BJ (cell line): Measurements from ENCODE around the gene CLRN3. TPM values are rescaled to one million over a fixed set of nuclear protein-coding genes. Genes with fewer than 3 reads are reported as not detected.

Source experiments
- CTCF ChIA-PET: fragments of 350-600 bp; formaldehyde crosslinking; extraction: SDS; loops from one replicate; lab custom pipeline; 2021; ENCODE audit warnings: antibody characterized with exemption, inconsistent platforms; lab: Yijun Ruan, JAX
- POLR2A ChIA-PET: fragments of 300-600 bp; sonication (Branson Sonifier 250); formaldehyde crosslinking; extraction: SDS; loops from one replicate; lab custom pipeline; 2021; ENCODE audit warnings: antibody characterized with exemption; lab: Charles Lee
- DNase-seq: peaks from one replicate; pipeline ENCODE4 v3.0.0-alpha.2; 2011; ENCODE audit warnings: low read depth
- H3K27me3 ChIP-seq: 2 replicates; pipeline ENCODE4 v1.6.0; 2011; ENCODE audit warnings: low read length; ENCODE audit not compliant: control insufficient read depth, insufficient read depth
- H3K36me3 ChIP-seq: 2 replicates; pipeline ENCODE4 v1.5.1; 2011; ENCODE audit warnings: low read length; ENCODE audit not compliant: control insufficient read depth, insufficient read depth
- H3K4me3 ChIP-seq: 2 replicates; pipeline ENCODE4 v1.5.1; 2011; ENCODE audit warnings: low read depth, mild to moderate bottlenecking, control low read depth, low read length
- CTCF ChIP-seq: IDR thresholded peaks from 2 replicates; pipeline ENCODE4 v1.5.1; 2011; ENCODE audit warnings: low read depth, mild to moderate bottlenecking, control low read depth, inconsistent platforms, low read length, moderate library complexity; ENCODE audit not compliant: insufficient read depth
- polyA plus RNA-seq: library from polyadenylated mRNA; depleted of rRNA; stranded (reverse); fragments of >200 nt; gene quantifications from 2 replicates; pipeline ENCODE4 v1.2.3, GENCODE V29; 2011

Gene CLRN3
- polyA plus RNA-seq, 1 experiment: not detected

- H3K4me3 ChIP-seq: no peak overlapping the region
- TF ChIP-seq CTCF: no peak
- H3K36me3 ChIP-seq: no peaks in the 10 kb centered on the region
- no peaks in the 10 kb centered on the region for H3K27me3 ChIP-seq
- no peak for DNase-seq
- ChIA-PET CTCF (no interaction called here), POLR2A (no interaction called here)
Observed at GRCh38 chr10:127840884-127841283, 51.9 kb downstream of the CLRN3 start.

GRCh38 chr10:127836966-127837365 is 55.8 kb downstream of the CLRN3 start:
- Histone ChIP-seq H3K36me3 (no peaks in the 10 kb centered on the region), H3K27me3 (no peaks in the 10 kb centered on the region), H3K4me3 (no peak overlapping the region)
- ChIA-PET POLR2A (no interaction called here), CTCF (no interaction called here)
- no peak for DNase-seq
- TF ChIP-seq CTCF: no peak

GRCh38 chr10:127836176-127836575 is 56.6 kb downstream of the CLRN3 start:
- DNase-seq: no peak
- TF ChIP-seq CTCF: no peak
- POLR2A ChIA-PET: no interaction called here
- H3K36me3 ChIP-seq: no peaks in the 10 kb centered on the region
- H3K4me3 ChIP-seq: no peak overlapping the region
- no peaks in the 10 kb centered on the region for H3K27me3 ChIP-seq
- CTCF ChIA-PET: interaction anchor here (1.2 kb wide), 1 partner anchor 18 kb away, joined by 3 read pairs; no protein-coding TSS in a partner anchor

- CTCF ChIA-PET: interaction anchor here (0.8 to 1.2 kb wide), 2 partner anchors 19 kb away, joined by 3 to 4 read pairs; no protein-coding TSS in a partner anchor
- DNase-seq: no peak
- TF ChIP-seq CTCF: no peak
- Histone ChIP-seq H3K27me3 (no peaks in the 10 kb centered on the region), H3K36me3 (no peaks in the 10 kb centered on the region), H3K4me3 (no peak overlapping the region)
- POLR2A ChIA-PET: no interaction called here
Observed at GRCh38 chr10:127834791-127835190, 58.0 kb downstream of the CLRN3 start.

GRCh38 chr10:127834221-127834620 is 58.5 kb downstream of the CLRN3 start:
- Histone ChIP-seq H3K4me3 (no peak overlapping the region), H3K36me3 (no peaks in the 10 kb centered on the region), H3K27me3 (no peaks in the 10 kb centered on the region)
- POLR2A ChIA-PET: interaction anchor here (0.7 kb wide), 1 partner anchor 991 kb away, joined by 3 read pairs; no protein-coding TSS in a partner anchor
- CTCF ChIA-PET: interaction anchor here (0.8 kb wide), 1 partner anchor 20 kb away, joined by 4 read pairs; no protein-coding TSS in a partner anchor
- no peak for TF ChIP-seq CTCF
- DNase-seq: no peak
